Endothelial cell of umbilical vein (primary cell): ENCODE results near the gene TENM4. TPM values are rescaled to one million over a fixed set of nuclear protein-coding genes. Genes with fewer than 3 reads are reported as not detected.

Experiments used
- BruUV-seq: library from RNA; stranded (reverse); fragments of 400-500 nt; replicated peaks from 2 replicates; lab custom pipeline; 2021; lab: Mats Ljungman, UMichigan
- CTCF ChIA-PET: fragments of 300-600, 350-600 bp; sonication (Branson Sonifier 250); formaldehyde crosslinking; loops from one replicate; lab custom pipeline; 2021; ENCODE audit warnings: antibody characterized with exemption, inconsistent platforms; lab: Charles Lee
- POLR2A ChIA-PET: fragments of 300-600, 350-600 bp; sonication (Branson Sonifier 250); formaldehyde crosslinking; loops from one replicate; lab custom pipeline; 2021; ENCODE audit warnings: antibody characterized with exemption, inconsistent platforms; lab: Charles Lee
- DNase-seq: peaks from one replicate; pipeline ENCODE4 v3.0.0-alpha.2; 2011; ENCODE audit warnings: low read depth, low spot score
- FAIRE-seq: peaks from 2 replicates; lab custom pipeline; 2011; peaks lifted over from hg19 to GRCh38; lab: Jason Lieb, UNC
- H2AFZ ChIP-seq: 2 replicates; pipeline ENCODE4 v1.6.0; 2012; ENCODE audit warnings: low read depth, low read length, control low read depth, inconsistent platforms
- H3K27ac ChIP-seq: 2 replicates; pipeline ENCODE4 v1.5.1; 2011; ENCODE audit warnings: low read depth, mild to moderate bottlenecking, control low read depth, low read length, moderate library complexity; ENCODE audit not compliant: insufficient read depth
- H3K27me3 ChIP-seq, 2 experiments: 2 replicates each; pipeline versions ENCODE4 v1.6.0 to v1.6.1; 2011; ENCODE audit warnings: low read length in 2 of 2, mixed read lengths in 1 of 2; ENCODE audit not compliant: control insufficient read depth in 2 of 2, insufficient read depth in 2 of 2
- H3K36me3 ChIP-seq, 2 experiments: 2 replicates in 1 of 2; 3 replicates in 1 of 2; pipeline ENCODE4 v1.5.1; 2011; ENCODE audit warnings: low read length in 2 of 2, mild to moderate bottlenecking in 1 of 2, moderate library complexity in 1 of 2; ENCODE audit not compliant: control insufficient read depth in 2 of 2, insufficient read depth in 2 of 2; ENCODE audit errors: extremely low read depth in 1 of 2
- H3K4me1 ChIP-seq: 3 replicates; pipeline ENCODE4 v1.5.1; 2011; ENCODE audit warnings: mild to moderate bottlenecking, low read length; ENCODE audit not compliant: control insufficient read depth, insufficient read depth; ENCODE audit errors: extremely low read depth
- H3K4me2 ChIP-seq: 2 replicates; pipeline ENCODE4 v1.6.1; 2011; ENCODE audit warnings: low read length, control low read depth, mixed read lengths; ENCODE audit not compliant: insufficient read depth
- H3K4me3 ChIP-seq, 3 experiments: fragments of 200-600 bp in 1 of 3; sonication (generic), shearing (Covaris generic) in 1 of 3; replicated peaks in 1 of 3; 2 replicates each; pipeline ENCODE4 v1.5.1; 2011 to 2016; ENCODE audit warnings: control low read depth in 3 of 3, low read length in 3 of 3, mild to moderate bottlenecking in 2 of 3, inconsistent platforms in 1 of 3, low read depth in 1 of 3, moderate library complexity in 1 of 3; ENCODE audit not compliant: insufficient read depth in 1 of 3
- H3K79me2 ChIP-seq: 2 replicates; pipeline ENCODE4 v1.6.0; 2012; ENCODE audit warnings: low read length, inconsistent platforms; ENCODE audit not compliant: control insufficient read depth, insufficient read depth
- H3K9ac ChIP-seq: replicated peaks from 2 replicates; pipeline ENCODE3; 2011; ENCODE audit warnings: low read length, control low read depth; ENCODE audit not compliant: insufficient read depth; ENCODE audit errors: extremely low read depth
- H3K9me1 ChIP-seq: replicated peaks from 3 replicates; pipeline ENCODE4 v1.6.0; 2011; ENCODE audit warnings: mild to moderate bottlenecking, low read length; ENCODE audit not compliant: control insufficient read depth, insufficient read depth; ENCODE audit errors: extremely low read depth
- H3K9me3 ChIP-seq: replicated peaks from 2 replicates; pipeline ENCODE4 v1.5.1; 2012; ENCODE audit warnings: low read length, inconsistent platforms; ENCODE audit not compliant: control insufficient read depth, insufficient read depth
- H4K20me1 ChIP-seq: replicated peaks from 2 replicates; pipeline ENCODE3; 2011; ENCODE audit warnings: mild to moderate bottlenecking, low read length; ENCODE audit not compliant: control insufficient read depth, insufficient read depth; ENCODE audit errors: extremely low read depth
- EZH2 ChIP-seq: IDR thresholded peaks from 2 replicates; pipeline ENCODE4 v1.6.1; 2012; ENCODE audit warnings: borderline replicate concordance, low read depth, mild to moderate bottlenecking, moderate library complexity, low read length, inconsistent platforms; ENCODE audit not compliant: severe bottlenecking
- FOS ChIP-seq: IDR thresholded peaks from 2 replicates; pipeline ENCODE4 v1.6.1; 2011; ENCODE audit warnings: mild to moderate bottlenecking, low read length, moderate library complexity, borderline replicate concordance; ENCODE audit not compliant: insufficient read depth
- GATA2 ChIP-seq: IDR thresholded peaks from 2 replicates; pipeline ENCODE4 v1.7.0; 2011; ENCODE audit warnings: low read depth, mild to moderate bottlenecking, moderate library complexity, mixed read lengths, low read length; ENCODE audit not compliant: insufficient read length, insufficient read depth
- JUN ChIP-seq: IDR thresholded peaks from 2 replicates; pipeline ENCODE4 v1.6.1; 2011; ENCODE audit warnings: borderline replicate concordance, low read depth; ENCODE audit not compliant: insufficient read length, insufficient read depth
- MAX ChIP-seq: IDR thresholded peaks from 2 replicates; pipeline ENCODE4 v1.6.1; 2011; ENCODE audit not compliant: insufficient read depth, insufficient read length
- POLR2A ChIP-seq: IDR thresholded peaks from 2 replicates; pipeline ENCODE4 v1.6.1; 2012; ENCODE audit warnings: low read depth, mild to moderate bottlenecking, control low read depth, low read length
- POLR2AphosphoS5 ChIP-seq: IDR thresholded peaks from 2 replicates; pipeline ENCODE4 v1.6.1; 2012; ENCODE audit warnings: low read depth, mild to moderate bottlenecking, control low read depth, low read length, moderate library complexity; ENCODE audit not compliant: insufficient read depth
- dilution Hi-C: fragments of 300-500 bp; cut with MboI; formaldehyde crosslinking; loops from one replicate; pipeline ENCODE4 v1.15.0; 2019; ENCODE audit warnings: low sequenced_read_pairs; ENCODE audit not compliant: extremely low pct_ligation_motif_present
- intact Hi-C: fragments of 100-400 bp; cut with micrococcal nuclease; formaldehyde crosslinking; loops from one replicate; pipeline ENCODE4 v1.10.0; 2022
- polyA plus RNA-seq, 4 experiments: library from polyadenylated mRNA; depleted of rRNA in 3 of 4; stranded (reverse) in 3 of 4; unstranded in 1 of 4; fragments of >200 nt; gene quantifications; 2 replicates each; pipeline versions ENCODE4 v1.2.1 to v1.2.3, GENCODE V29; 2011 to 2012; ENCODE audit warnings: missing spikeins in 1 of 4
- total RNA-seq: library from RNA; stranded (reverse); gene quantifications from 2 replicates; pipeline ENCODE4 v1.2.3, GENCODE V29; 2021

TENM4 gene
- total and polyA plus RNA-seq, 2 donors (not counting 3 experiments of a cell fraction or from before 2014, with no cell fraction given) = 0.06 to 0.27 TPM

DNA sequence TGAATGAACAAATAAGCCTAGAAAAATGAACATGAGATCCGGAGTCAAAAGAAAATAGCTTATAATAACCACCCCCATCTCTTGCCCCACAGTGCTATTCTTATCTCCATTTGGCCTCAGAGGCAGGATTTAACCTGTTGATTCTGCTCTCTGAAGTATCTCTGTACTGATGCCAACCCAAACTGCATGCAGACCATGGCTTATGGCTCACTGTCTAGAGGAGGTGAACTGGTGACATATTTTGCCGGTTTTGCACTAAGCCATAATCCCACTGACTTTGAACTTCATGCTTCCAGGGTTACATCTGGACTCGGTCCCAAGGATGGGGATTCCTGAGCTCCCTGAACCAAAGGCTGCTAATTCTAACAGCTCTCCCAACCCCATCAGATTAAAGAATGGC lies 397.1 kb downstream of the TENM4 start:
- dilution Hi-C loops = no loop called here
- FAIRE-seq (no peak), DNase-seq (no peak)
- H2AFZ ChIP-seq = no peak overlapping the region
- H3K27ac ChIP-seq = no peak overlapping the region
- H3K36me3 ChIP-seq = no peaks in the 10 kb centered on the region
- H3K9me3 ChIP-seq = no peaks in the 10 kb centered on the region
- H3K79me2 ChIP-seq = no peaks in the 10 kb centered on the region
- TF ChIP-seq JUN = no peak
- no peak for TF ChIP-seq GATA2
- no peak for TF ChIP-seq MAX
- TF ChIP-seq EZH2 = no peak
- TF ChIP-seq FOS = no peak
- TF ChIP-seq POLR2AphosphoS5 = no peak
- no peaks in the 10 kb centered on the region for H3K4me1 ChIP-seq
- H4K20me1 ChIP-seq = no peaks in the 10 kb centered on the region
- POLR2A ChIA-PET = no interaction called here
- H3K9ac ChIP-seq = no peak overlapping the region
- no peak overlapping the region for H3K4me2 ChIP-seq
- intact Hi-C loops = no loop called here
- CTCF ChIA-PET = interaction anchor here (0.5 to 2.0 kb wide), 4 partner anchors 8 to 26 kb away, joined by 3 to 9 read pairs (median 3); no protein-coding TSS in a partner anchor
- H3K4me3 ChIP-seq = no peak overlapping the region
- no TSS peak for BruUV-seq
- peaks cover 2 to 4% of the 10 kb centered on the region in 2 experiments for H3K27me3 ChIP-seq
- H3K9me1 ChIP-seq = no peaks in the 10 kb centered on the region

DNA sequence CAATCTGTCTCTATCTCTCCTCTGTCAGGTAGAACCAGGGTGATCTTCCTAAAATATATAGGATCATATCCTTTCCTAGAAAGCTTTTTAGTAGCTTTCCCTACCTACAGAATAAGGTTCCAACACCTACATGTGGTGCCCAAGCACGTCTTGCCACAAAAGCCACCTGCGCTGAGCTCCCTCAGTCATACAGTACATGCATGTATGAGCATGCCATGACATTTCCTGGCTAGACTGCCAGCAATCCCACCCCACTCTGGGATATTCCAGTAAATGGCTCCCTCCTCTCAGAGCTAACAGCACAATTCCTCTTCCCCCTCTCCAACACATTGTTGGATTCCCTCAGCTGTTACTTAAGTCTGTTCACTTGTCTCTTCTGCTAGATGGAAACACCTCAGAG lies 398.0 kb downstream of the TENM4 start:
- H2AFZ ChIP-seq = no peak overlapping the region

More for the DNA sequence above, 398.0 kb downstream of the TENM4 start:
- no peak overlapping the region for H3K4me2 ChIP-seq
- no peak overlapping the region for H3K4me3 ChIP-seq
- no peak for DNase-seq
- H3K79me2 ChIP-seq = no peaks in the 10 kb centered on the region
- H3K36me3 ChIP-seq = no peaks in the 10 kb centered on the region
- no peaks in the 10 kb centered on the region for H3K4me1 ChIP-seq
- H4K20me1 ChIP-seq = no peaks in the 10 kb centered on the region
- TF ChIP-seq GATA2 (no peak), POLR2A (no peak), JUN (no peak), POLR2AphosphoS5 (no peak)
- no peak overlapping the region for H3K27ac ChIP-seq
- POLR2A ChIA-PET = no interaction called here
- no peak for FAIRE-seq
- H3K9ac ChIP-seq = no peak overlapping the region
- intact Hi-C loops = no loop called here
- no TSS peak for BruUV-seq
- no peaks in the 10 kb centered on the region for H3K9me1 ChIP-seq
- peaks cover 4 to 6% of the 10 kb centered on the region in 2 experiments for H3K27me3 ChIP-seq
- dilution Hi-C loops = no loop called here
- CTCF ChIA-PET = interaction anchor here (1.0 to 2.0 kb wide), 3 partner anchors 11 to 15 kb away, joined by 3 to 9 read pairs (median 3); no protein-coding TSS in a partner anchor
- no peaks in the 10 kb centered on the region for H3K9me3 ChIP-seq
